Liver (tissue), 9 donors: ENCODE measurements around the gene PKHD1. TPM values are rescaled to one million over a fixed set of nuclear protein-coding genes. Genes with fewer than 3 reads are reported as not detected.

Experiments used
- DNase-seq: peaks from one replicate; pipeline ENCODE4 v3.0.0-alpha.2; 2017; ENCODE audit warnings: low spot score
- H3K27ac ChIP-seq, 2 donors: one replicate each; pipeline ENCODE4 v1.7.0; 2013; ENCODE audit warnings: inconsistent platforms in 2 of 2, low read length in 2 of 2, control low read depth in 1 of 2, low read depth in 1 of 2, mild to moderate bottlenecking in 1 of 2
- H3K27me3 ChIP-seq, 4 donors: one replicate each; pipeline versions ENCODE4 v1.6.1 to v1.7.0; 2013; ENCODE audit warnings: low read length in 3 of 4, inconsistent platforms in 1 of 4, mild to moderate bottlenecking in 1 of 4, moderate library complexity in 1 of 4; ENCODE audit not compliant: control insufficient read depth in 4 of 4, insufficient read depth in 4 of 4
- H3K36me3 ChIP-seq, 4 donors: one replicate each; pipeline versions ENCODE4 v1.6.1 to v1.7.0; 2013; ENCODE audit warnings: low read length in 3 of 4, mild to moderate bottlenecking in 3 of 4, low read depth in 1 of 4, moderate library complexity in 1 of 4; ENCODE audit not compliant: control insufficient read depth in 4 of 4, insufficient read depth in 3 of 4
- H3K4me1 ChIP-seq, 4 donors: one replicate each; pipeline versions ENCODE4 v1.6.1 to v1.7.0; 2013; ENCODE audit warnings: low read length in 3 of 4, mild to moderate bottlenecking in 3 of 4, moderate library complexity in 1 of 4; ENCODE audit not compliant: control insufficient read depth in 4 of 4, insufficient read depth in 4 of 4
- H3K4me3 ChIP-seq, 3 donors: one replicate each; pipeline versions ENCODE4 v1.6.1 to v1.7.0; 2013; ENCODE audit warnings: low read length in 3 of 3, control low read depth in 1 of 3, low read depth in 1 of 3, mild to moderate bottlenecking in 1 of 3
- H3K9ac ChIP-seq, 2 donors: one replicate each; pipeline ENCODE4 v1.7.0; 2013; ENCODE audit warnings: low read length in 2 of 2, mild to moderate bottlenecking in 2 of 2, moderate library complexity in 2 of 2, control low read depth in 1 of 2, low read depth in 1 of 2
- H3K9me3 ChIP-seq, 4 donors: one replicate each; pipeline versions ENCODE4 v1.6.1 to v1.7.0; 2013; ENCODE audit warnings: low read length in 3 of 4; ENCODE audit not compliant: control insufficient read depth in 4 of 4
- EGR1 ChIP-seq, 2 donors: IDR thresholded peaks; 2 replicates each; pipeline ENCODE4 v1.6.1; 2016 to 2018; ENCODE audit warnings: antibody characterized with exemption in 2 of 2, low read depth in 2 of 2
- FOXA1 ChIP-seq: IDR thresholded peaks from 2 replicates; pipeline ENCODE4 v1.6.1; 2016; ENCODE audit warnings: antibody characterized with exemption
- FOXA2 ChIP-seq: IDR thresholded peaks from 2 replicates; pipeline ENCODE4 v1.6.1; 2016; ENCODE audit warnings: antibody characterized with exemption
- GABPA ChIP-seq, 2 donors: IDR thresholded peaks in 1 of 2; conservative IDR thresholded peaks in 1 of 2; 2 replicates each; pipeline ENCODE4 v1.6.1; 2016; ENCODE audit warnings: antibody characterized with exemption in 2 of 2, mild to moderate bottlenecking in 1 of 2, moderate library complexity in 1 of 2
- HNF4A ChIP-seq, 2 donors: conservative IDR thresholded peaks; 2 replicates each; pipeline ENCODE4 v1.6.1; 2016; ENCODE audit warnings: antibody characterized with exemption in 2 of 2, mild to moderate bottlenecking in 2 of 2
- HNF4G ChIP-seq: IDR thresholded peaks from 2 replicates; pipeline ENCODE4 v1.6.1; 2016; ENCODE audit warnings: antibody characterized with exemption
- JUND ChIP-seq, 2 donors: IDR thresholded peaks; 2 replicates each; pipeline ENCODE4 v1.6.1; 2016; ENCODE audit warnings: antibody characterized with exemption in 2 of 2
- NR2F2 ChIP-seq: IDR thresholded peaks from 2 replicates; pipeline ENCODE4 v1.6.1; 2016; ENCODE audit warnings: antibody characterized with exemption
- RXRA ChIP-seq, 2 donors: IDR thresholded peaks; 2 replicates each; pipeline ENCODE4 v1.6.1; 2017 to 2018; ENCODE audit warnings: antibody characterized with exemption in 2 of 2, mild to moderate bottlenecking in 1 of 2
- SP1 ChIP-seq: IDR thresholded peaks from 2 replicates; pipeline ENCODE4 v1.6.1; 2018; ENCODE audit warnings: antibody characterized with exemption, mild to moderate bottlenecking
- TAF1 ChIP-seq: conservative IDR thresholded peaks from 2 replicates; pipeline ENCODE4 v1.6.1; 2016; ENCODE audit warnings: antibody characterized with exemption, mild to moderate bottlenecking
- YY1 ChIP-seq: IDR thresholded peaks from 2 replicates; pipeline ENCODE4 v1.6.1; 2016; ENCODE audit warnings: antibody characterized with exemption, mild to moderate bottlenecking
- WGBS: extraction: QIAGEN DNeasy Blood & Tissue Kit; methylation state at CpG from one replicate; pipeline ENCODE4 v1.1.7; 2013; 5-methylcytosine and 5-hydroxymethylcytosine counted together
- polyA plus RNA-seq, 2 donors: library from polyadenylated mRNA; stranded (reverse) in 1 of 2; unstranded in 1 of 2; fragments of 200-250 nt in 1 of 2; fragments of >200 nt in 1 of 2; fragmentation: Nextera tagmentation in 1 of 2; extraction: Ambion mirVana in 1 of 2; gene quantifications; one replicate each; pipeline versions ENCODE4 v1.2.1 to v1.2.3, GENCODE V29; 2013 to 2015
- total RNA-seq, 2 donors: library from RNA; depleted of rRNA; stranded (reverse); fragments of >200 nt; gene quantifications; one replicate each; pipeline ENCODE4 v1.2.3, GENCODE V29; 2014
- TF ChIP-seq, protein P1 (sequence below): IDR thresholded peaks from 2 replicates; pipeline ENCODE4 v1.6.1; 2016; ENCODE audit warnings: antibody characterized with exemption
- TF ChIP-seq, protein P2 (sequence below): fragments of 150-350 bp; IDR thresholded peaks from 2 replicates; pipeline ENCODE4 v1.5.1; 2017; ENCODE audit warnings: improper control_type of control experiment, low read depth, low read length; ENCODE audit not compliant: missing input control
- TF ChIP-seq, protein P3 (sequence below): IDR thresholded peaks from 2 replicates; pipeline ENCODE4 v1.6.1; 2016; ENCODE audit warnings: antibody characterized with exemption, mild to moderate bottlenecking
- TF ChIP-seq, protein P4 (sequence below): IDR thresholded peaks from 2 replicates; pipeline ENCODE4 v1.6.1; 2016; ENCODE audit warnings: antibody characterized with exemption
- donor health status: healthy.
- donor health status: healthy.
- donor health status: healthy.
- donor health status: healthy.
- donor health status: healthy.

The PKHD1 gene
- total and polyA plus RNA-seq, 4 donors = 0.45 to 10.6 (median 3.2) TPM

DNA sequence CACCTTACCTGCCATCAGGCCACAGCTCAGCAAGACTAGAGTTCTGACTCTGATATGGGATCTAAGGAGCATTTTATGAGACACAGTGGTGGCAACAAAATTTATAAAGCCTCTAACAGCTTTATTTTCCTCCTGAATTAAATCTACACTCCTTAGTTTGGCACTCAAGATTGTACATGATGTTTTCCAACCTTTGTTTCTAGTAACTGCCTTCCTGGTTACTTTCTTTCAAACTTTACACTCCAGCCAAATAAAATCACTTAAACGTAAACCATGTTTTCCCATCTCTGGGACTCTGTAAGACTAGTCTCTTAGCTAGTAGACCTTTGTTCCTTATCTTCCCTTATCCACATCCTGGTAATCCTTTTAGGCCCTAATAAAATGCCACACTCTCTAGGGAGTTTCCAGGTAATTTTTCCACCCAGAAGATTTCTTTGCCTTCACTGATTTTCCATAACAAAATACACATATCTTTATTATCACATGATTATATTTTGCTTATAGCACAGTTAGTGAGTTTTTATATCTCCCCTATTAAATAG, 92.1 kb downstream of the PKHD1 start:
- WGBS = 75% methylated on average over 1 of the region's 1 CpG
- H3K4me1 ChIP-seq = no peaks in the 10 kb centered on the region
- H3K9ac ChIP-seq = no peak overlapping the region
- no peak overlapping the region for H3K4me3 ChIP-seq
- no peak overlapping the region for H3K27ac ChIP-seq
- no peaks in the 10 kb centered on the region for H3K27me3 ChIP-seq
- H3K9me3 ChIP-seq = no peaks in the 10 kb centered on the region
- no peak for TF ChIP-seq RXRA (IDR thresholded peaks at IDR 0.05)
- TF ChIP-seq, protein P1, sequence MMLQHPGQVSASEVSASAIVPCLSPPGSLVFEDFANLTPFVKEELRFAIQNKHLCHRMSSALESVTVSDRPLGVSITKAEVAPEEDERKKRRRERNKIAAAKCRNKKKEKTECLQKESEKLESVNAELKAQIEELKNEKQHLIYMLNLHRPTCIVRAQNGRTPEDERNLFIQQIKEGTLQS = no peak
- TF ChIP-seq JUND (IDR thresholded peaks at IDR 0.05) = no peak
- TF ChIP-seq HNF4A (conservative IDR thresholded peaks at IDR 0.05) = no peak
- no peak for TF ChIP-seq HNF4G
- no peak for TF ChIP-seq GABPA (IDR thresholded peaks at IDR 0.05 in 1 of 2, conservative IDR thresholded peaks at IDR 0.05 in 1 of 2)
- H3K36me3 ChIP-seq = no peaks in the 10 kb centered on the region
- no peak for DNase-seq

DNA sequence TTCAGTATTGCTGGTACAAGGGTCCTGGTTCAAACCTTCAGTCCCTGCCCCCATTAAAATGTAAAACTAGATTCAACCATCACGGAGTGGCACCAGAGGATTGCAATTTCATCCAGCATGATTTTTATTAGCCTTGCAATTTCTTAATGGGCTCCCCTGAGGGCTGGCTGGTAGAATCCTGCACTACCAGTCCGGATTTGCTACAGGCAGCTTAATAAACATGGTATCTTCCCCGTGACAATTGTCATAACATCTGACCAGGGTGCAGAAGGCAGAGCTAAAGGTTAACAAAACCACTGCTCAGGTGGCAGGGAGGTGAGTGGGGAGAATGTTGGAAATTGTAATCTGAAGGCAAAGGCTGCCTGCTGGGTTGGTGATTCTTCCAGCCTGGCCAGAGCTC, 94.5 kb downstream of the PKHD1 start:
- H3K9me3 ChIP-seq = no peaks in the 10 kb centered on the region
- no peak overlapping the region for H3K9ac ChIP-seq
- no peaks in the 10 kb centered on the region for H3K36me3 ChIP-seq
- WGBS = 77% methylated on average over 3 of the region's 3 CpGs
- H3K27ac ChIP-seq = no peak overlapping the region
- no peaks in the 10 kb centered on the region for H3K4me1 ChIP-seq
- TF ChIP-seq SP1 (no peak), EGR1 (IDR thresholded peaks at IDR 0.05; ENCODE audit: low read depth in 2 of 2) (no peak), GABPA (IDR thresholded peaks at IDR 0.05 in 1 of 2, conservative IDR thresholded peaks at IDR 0.05 in 1 of 2) (no peak), YY1 (no peak), TAF1 (no peak), JUND (IDR thresholded peaks at IDR 0.05) (no peak), FOXA1 (no peak), FOXA2 (no peak), RXRA (IDR thresholded peaks at IDR 0.05) (no peak), NR2F2 (no peak)
- TF ChIP-seq, protein P1 = no peak
- TF ChIP-seq, protein P2, sequence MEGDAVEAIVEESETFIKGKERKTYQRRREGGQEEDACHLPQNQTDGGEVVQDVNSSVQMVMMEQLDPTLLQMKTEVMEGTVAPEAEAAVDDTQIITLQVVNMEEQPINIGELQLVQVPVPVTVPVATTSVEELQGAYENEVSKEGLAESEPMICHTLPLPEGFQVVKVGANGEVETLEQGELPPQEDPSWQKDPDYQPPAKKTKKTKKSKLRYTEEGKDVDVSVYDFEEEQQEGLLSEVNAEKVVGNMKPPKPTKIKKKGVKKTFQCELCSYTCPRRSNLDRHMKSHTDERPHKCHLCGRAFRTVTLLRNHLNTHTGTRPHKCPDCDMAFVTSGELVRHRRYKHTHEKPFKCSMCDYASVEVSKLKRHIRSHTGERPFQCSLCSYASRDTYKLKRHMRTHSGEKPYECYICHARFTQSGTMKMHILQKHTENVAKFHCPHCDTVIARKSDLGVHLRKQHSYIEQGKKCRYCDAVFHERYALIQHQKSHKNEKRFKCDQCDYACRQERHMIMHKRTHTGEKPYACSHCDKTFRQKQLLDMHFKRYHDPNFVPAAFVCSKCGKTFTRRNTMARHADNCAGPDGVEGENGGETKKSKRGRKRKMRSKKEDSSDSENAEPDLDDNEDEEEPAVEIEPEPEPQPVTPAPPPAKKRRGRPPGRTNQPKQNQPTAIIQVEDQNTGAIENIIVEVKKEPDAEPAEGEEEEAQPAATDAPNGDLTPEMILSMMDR = no peak
- TF ChIP-seq, protein P3, sequence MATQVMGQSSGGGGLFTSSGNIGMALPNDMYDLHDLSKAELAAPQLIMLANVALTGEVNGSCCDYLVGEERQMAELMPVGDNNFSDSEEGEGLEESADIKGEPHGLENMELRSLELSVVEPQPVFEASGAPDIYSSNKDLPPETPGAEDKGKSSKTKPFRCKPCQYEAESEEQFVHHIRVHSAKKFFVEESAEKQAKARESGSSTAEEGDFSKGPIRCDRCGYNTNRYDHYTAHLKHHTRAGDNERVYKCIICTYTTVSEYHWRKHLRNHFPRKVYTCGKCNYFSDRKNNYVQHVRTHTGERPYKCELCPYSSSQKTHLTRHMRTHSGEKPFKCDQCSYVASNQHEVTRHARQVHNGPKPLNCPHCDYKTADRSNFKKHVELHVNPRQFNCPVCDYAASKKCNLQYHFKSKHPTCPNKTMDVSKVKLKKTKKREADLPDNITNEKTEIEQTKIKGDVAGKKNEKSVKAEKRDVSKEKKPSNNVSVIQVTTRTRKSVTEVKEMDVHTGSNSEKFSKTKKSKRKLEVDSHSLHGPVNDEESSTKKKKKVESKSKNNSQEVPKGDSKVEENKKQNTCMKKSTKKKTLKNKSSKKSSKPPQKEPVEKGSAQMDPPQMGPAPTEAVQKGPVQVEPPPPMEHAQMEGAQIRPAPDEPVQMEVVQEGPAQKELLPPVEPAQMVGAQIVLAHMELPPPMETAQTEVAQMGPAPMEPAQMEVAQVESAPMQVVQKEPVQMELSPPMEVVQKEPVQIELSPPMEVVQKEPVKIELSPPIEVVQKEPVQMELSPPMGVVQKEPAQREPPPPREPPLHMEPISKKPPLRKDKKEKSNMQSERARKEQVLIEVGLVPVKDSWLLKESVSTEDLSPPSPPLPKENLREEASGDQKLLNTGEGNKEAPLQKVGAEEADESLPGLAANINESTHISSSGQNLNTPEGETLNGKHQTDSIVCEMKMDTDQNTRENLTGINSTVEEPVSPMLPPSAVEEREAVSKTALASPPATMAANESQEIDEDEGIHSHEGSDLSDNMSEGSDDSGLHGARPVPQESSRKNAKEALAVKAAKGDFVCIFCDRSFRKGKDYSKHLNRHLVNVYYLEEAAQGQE = no peak
- TF ChIP-seq, protein P4, sequence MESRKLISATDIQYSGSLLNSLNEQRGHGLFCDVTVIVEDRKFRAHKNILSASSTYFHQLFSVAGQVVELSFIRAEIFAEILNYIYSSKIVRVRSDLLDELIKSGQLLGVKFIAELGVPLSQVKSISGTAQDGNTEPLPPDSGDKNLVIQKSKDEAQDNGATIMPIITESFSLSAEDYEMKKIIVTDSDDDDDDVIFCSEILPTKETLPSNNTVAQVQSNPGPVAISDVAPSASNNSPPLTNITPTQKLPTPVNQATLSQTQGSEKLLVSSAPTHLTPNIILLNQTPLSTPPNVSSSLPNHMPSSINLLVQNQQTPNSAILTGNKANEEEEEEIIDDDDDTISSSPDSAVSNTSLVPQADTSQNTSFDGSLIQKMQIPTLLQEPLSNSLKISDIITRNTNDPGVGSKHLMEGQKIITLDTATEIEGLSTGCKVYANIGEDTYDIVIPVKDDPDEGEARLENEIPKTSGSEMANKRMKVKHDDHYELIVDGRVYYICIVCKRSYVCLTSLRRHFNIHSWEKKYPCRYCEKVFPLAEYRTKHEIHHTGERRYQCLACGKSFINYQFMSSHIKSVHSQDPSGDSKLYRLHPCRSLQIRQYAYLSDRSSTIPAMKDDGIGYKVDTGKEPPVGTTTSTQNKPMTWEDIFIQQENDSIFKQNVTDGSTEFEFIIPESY = no peak
- no peak for DNase-seq
- H3K4me3 ChIP-seq = no peak overlapping the region
- H3K27me3 ChIP-seq = no peaks in the 10 kb centered on the region
